ENCODE data around the gene PHACTR3. TPM values are rescaled to one million over a fixed set of nuclear protein-coding genes. Genes with fewer than 3 reads are reported as not detected.

PHACTR3 gene
- polyA plus RNA-seq, 1 donor (not counting 4 experiments of a cell fraction or from before 2014, with no cell fraction given): 2.6 TPM

DNA sequence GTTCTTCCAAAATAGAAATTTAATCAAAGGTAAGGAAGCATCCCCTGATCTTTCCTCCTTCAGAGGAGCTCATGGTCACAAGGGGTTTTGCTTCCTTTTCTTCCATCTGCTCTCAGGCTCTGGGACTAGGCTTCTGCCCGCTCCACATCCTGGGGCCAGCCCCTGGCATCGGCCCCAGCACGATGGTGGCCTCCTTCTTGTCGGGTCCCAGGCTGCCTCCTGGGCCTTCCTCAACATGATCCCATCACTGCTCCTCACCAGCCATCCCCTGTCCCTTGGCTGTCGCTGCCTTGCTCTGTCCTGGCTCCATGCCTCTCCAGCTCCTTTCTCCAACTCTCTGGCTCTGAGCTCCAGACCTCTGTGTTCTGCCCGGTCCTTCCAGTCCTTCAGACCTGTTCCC, 4.1 kb downstream of the PHACTR3 start:
- dilution Hi-C loops (cut with MboI; ENCODE audit: extremely low pct_ligation_motif_present, low sequenced_read_pairs): no loop called here
- H3K36me3 ChIP-seq (ENCODE audit: control insufficient read depth in 2 of 2, extremely low read depth in 1 of 2, insufficient read depth in 2 of 2, low read length in 2 of 2): no peaks in the 10 kb centered on the region
- no peak overlapping the region for H3K4me2 ChIP-seq (ENCODE audit: control insufficient read depth, extremely low read depth, insufficient read depth, low read depth, low read length)
- no peak for FAIRE-seq
- H3K79me2 ChIP-seq (ENCODE audit: control insufficient read depth, insufficient read depth, low read length): no peaks in the 10 kb centered on the region
- no peak for DNase-seq (ENCODE audit: low read depth, low spot score)
- no peak overlapping the region for H2AFZ ChIP-seq (ENCODE audit: control insufficient read depth, low read length)
- peaks cover 40% of the 10 kb centered on the region for H3K27me3 ChIP-seq (ENCODE audit: control insufficient read depth, extremely low read depth, insufficient read depth, low read length)
- TF ChIP-seq, protein P1, sequence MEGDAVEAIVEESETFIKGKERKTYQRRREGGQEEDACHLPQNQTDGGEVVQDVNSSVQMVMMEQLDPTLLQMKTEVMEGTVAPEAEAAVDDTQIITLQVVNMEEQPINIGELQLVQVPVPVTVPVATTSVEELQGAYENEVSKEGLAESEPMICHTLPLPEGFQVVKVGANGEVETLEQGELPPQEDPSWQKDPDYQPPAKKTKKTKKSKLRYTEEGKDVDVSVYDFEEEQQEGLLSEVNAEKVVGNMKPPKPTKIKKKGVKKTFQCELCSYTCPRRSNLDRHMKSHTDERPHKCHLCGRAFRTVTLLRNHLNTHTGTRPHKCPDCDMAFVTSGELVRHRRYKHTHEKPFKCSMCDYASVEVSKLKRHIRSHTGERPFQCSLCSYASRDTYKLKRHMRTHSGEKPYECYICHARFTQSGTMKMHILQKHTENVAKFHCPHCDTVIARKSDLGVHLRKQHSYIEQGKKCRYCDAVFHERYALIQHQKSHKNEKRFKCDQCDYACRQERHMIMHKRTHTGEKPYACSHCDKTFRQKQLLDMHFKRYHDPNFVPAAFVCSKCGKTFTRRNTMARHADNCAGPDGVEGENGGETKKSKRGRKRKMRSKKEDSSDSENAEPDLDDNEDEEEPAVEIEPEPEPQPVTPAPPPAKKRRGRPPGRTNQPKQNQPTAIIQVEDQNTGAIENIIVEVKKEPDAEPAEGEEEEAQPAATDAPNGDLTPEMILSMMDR (optimal IDR thresholded peaks at IDR 0.05 in 1 of 3, IDR thresholded peaks at IDR 0.05 in 1 of 3, conservative IDR thresholded peaks at IDR 0.05 in 1 of 3; ENCODE audit: extremely low read depth in 1 of 3, insufficient read depth in 2 of 3, low read length in 3 of 3): no peak
- no peak for TF ChIP-seq EZH2 (IDR thresholded peaks at IDR 0.05; ENCODE audit: low read length)
- H3K4me3 ChIP-seq (ENCODE audit: control insufficient read depth in 2 of 3, extremely low read depth in 1 of 3, insufficient read depth in 2 of 3, low read depth in 1 of 3, low read length in 3 of 3): no peak overlapping the region
- no peaks in the 10 kb centered on the region for H3K4me1 ChIP-seq (ENCODE audit: control insufficient read depth, extremely low read depth, insufficient read depth, low read length)
- no peak overlapping the region for H3K9ac ChIP-seq (ENCODE audit: control insufficient read depth, extremely low read depth, insufficient read depth, low read length)
- H3K9me3 ChIP-seq (ENCODE audit: control insufficient read depth, low read depth, low read length): no peaks in the 10 kb centered on the region
- no peaks in the 10 kb centered on the region for H4K20me1 ChIP-seq (ENCODE audit: control insufficient read depth, extremely low read depth, insufficient read depth, low read length)
- no peak overlapping the region for H3K27ac ChIP-seq (ENCODE audit: control insufficient read depth, insufficient read depth, low read length)
- no peaks in the 10 kb centered on the region for H3K9me1 ChIP-seq (ENCODE audit: control insufficient read depth, extremely low read depth, insufficient read depth, low read length)

DNA sequence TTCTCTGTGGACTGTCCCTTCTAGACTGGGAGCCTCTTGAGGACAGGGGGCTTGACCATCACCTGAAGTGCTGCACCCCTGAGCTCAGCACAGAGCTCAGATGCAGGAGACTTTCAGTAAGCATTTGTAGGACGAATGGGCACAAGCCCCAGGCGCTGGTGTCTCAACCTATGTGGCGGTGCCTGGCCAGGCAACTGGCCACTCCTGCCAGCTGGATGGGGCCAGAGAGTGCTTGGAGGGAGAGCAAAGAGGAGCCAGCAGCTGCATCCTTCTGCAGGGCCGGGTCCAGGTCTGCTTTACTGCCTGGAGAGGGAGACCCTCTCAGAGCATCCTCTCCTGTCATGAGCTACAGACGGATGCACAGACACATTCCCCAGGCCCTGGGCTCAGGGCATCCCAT, 4.5 kb downstream of the PHACTR3 start:
- Histone ChIP-seq H3K27me3 (ENCODE audit: control insufficient read depth, extremely low read depth, insufficient read depth, low read length) (peaks cover 35% of the 10 kb centered on the region), H3K4me3 (ENCODE audit: control insufficient read depth in 2 of 3, extremely low read depth in 1 of 3, insufficient read depth in 2 of 3, low read depth in 1 of 3, low read length in 3 of 3) (no peak overlapping the region), H3K79me2 (ENCODE audit: control insufficient read depth, insufficient read depth, low read length) (no peaks in the 10 kb centered on the region), H2AFZ (ENCODE audit: control insufficient read depth, low read length) (no peak overlapping the region), H3K9me1 (ENCODE audit: control insufficient read depth, extremely low read depth, insufficient read depth, low read length) (no peaks in the 10 kb centered on the region), H3K36me3 (ENCODE audit: control insufficient read depth in 2 of 2, extremely low read depth in 1 of 2, insufficient read depth in 2 of 2, low read length in 2 of 2) (no peaks in the 10 kb centered on the region), H3K4me1 (ENCODE audit: control insufficient read depth, extremely low read depth, insufficient read depth, low read length) (no peaks in the 10 kb centered on the region), H3K27ac (ENCODE audit: control insufficient read depth, insufficient read depth, low read length) (no peak overlapping the region), H3K9ac (ENCODE audit: control insufficient read depth, extremely low read depth, insufficient read depth, low read length) (no peak overlapping the region), H3K9me3 (ENCODE audit: control insufficient read depth, low read depth, low read length) (no peaks in the 10 kb centered on the region), H4K20me1 (ENCODE audit: control insufficient read depth, extremely low read depth, insufficient read depth, low read length) (no peaks in the 10 kb centered on the region), H3K4me2 (ENCODE audit: control insufficient read depth, extremely low read depth, insufficient read depth, low read depth, low read length) (no peak overlapping the region)
- no peak for FAIRE-seq
- no peak for DNase-seq (ENCODE audit: low read depth, low spot score)
- no peak for TF ChIP-seq EZH2 (IDR thresholded peaks at IDR 0.05; ENCODE audit: low read length)
- dilution Hi-C loops (cut with MboI; ENCODE audit: extremely low pct_ligation_motif_present, low sequenced_read_pairs): no loop called here

DNA sequence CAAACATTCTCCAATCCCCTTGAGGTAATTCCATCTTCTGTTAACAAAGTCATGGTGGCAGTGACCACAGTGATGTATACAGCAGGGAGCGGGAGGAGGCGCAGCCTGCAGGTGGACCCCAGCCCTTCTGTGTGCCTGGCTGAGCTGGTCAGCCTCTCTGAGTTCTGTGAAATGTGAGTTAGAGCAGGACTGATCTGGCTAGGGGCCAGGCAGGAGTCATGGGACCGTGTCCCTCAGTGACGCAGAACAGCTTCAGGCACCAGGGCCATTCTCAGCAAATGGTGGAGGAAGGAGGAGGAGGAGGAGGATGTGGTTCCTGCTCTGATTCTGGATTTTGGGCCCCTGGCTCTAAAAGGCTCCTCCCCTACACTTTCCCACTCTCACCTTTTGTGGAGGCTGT, 6.9 kb downstream of the PHACTR3 start:
- Histone ChIP-seq H3K4me1 (ENCODE audit: control insufficient read depth, extremely low read depth, insufficient read depth, low read length) (no peaks in the 10 kb centered on the region), H3K9me1 (ENCODE audit: control insufficient read depth, extremely low read depth, insufficient read depth, low read length) (no peaks in the 10 kb centered on the region), H3K4me3 (ENCODE audit: control insufficient read depth in 2 of 3, extremely low read depth in 1 of 3, insufficient read depth in 2 of 3, low read depth in 1 of 3, low read length in 3 of 3) (no peak overlapping the region), H2AFZ (ENCODE audit: control insufficient read depth, low read length) (no peak overlapping the region), H3K9me3 (ENCODE audit: control insufficient read depth, low read depth, low read length) (no peaks in the 10 kb centered on the region), H3K79me2 (ENCODE audit: control insufficient read depth, insufficient read depth, low read length) (no peaks in the 10 kb centered on the region), H3K27me3 (ENCODE audit: control insufficient read depth, extremely low read depth, insufficient read depth, low read length) (peaks cover 15% of the 10 kb centered on the region), H3K9ac (ENCODE audit: control insufficient read depth, extremely low read depth, insufficient read depth, low read length) (no peak overlapping the region), H3K36me3 (ENCODE audit: control insufficient read depth in 2 of 2, extremely low read depth in 1 of 2, insufficient read depth in 2 of 2, low read length in 2 of 2) (no peaks in the 10 kb centered on the region), H3K27ac (ENCODE audit: control insufficient read depth, insufficient read depth, low read length) (no peak overlapping the region), H4K20me1 (ENCODE audit: control insufficient read depth, extremely low read depth, insufficient read depth, low read length) (no peaks in the 10 kb centered on the region), H3K4me2 (ENCODE audit: control insufficient read depth, extremely low read depth, insufficient read depth, low read depth, low read length) (no peak overlapping the region)
- DNase-seq (ENCODE audit: low read depth, low spot score): no peak
- dilution Hi-C loops (cut with MboI; ENCODE audit: extremely low pct_ligation_motif_present, low sequenced_read_pairs): no loop called here
- TF ChIP-seq EZH2 (IDR thresholded peaks at IDR 0.05; ENCODE audit: low read length): no peak
- TF ChIP-seq, protein P1 (optimal IDR thresholded peaks at IDR 0.05 in 1 of 3, IDR thresholded peaks at IDR 0.05 in 1 of 3, conservative IDR thresholded peaks at IDR 0.05 in 1 of 3; ENCODE audit: extremely low read depth in 1 of 3, insufficient read depth in 2 of 3, low read length in 3 of 3): no peak
- FAIRE-seq: no peak
